Neural cell (in vitro differentiated cells): ENCODE data around the gene MYO5A. TPM values are rescaled to one million over a fixed set of nuclear protein-coding genes. Genes with fewer than 3 reads are reported as not detected.

Experiments
- H2AFZ ChIP-seq: fragments of 200-600, 300-800 bp; sonication (generic), shearing (Covaris generic); 2 replicates; pipeline ENCODE4 v1.6.0; 2014; ENCODE audit warnings: low read depth, mild to moderate bottlenecking, antibody characterized with exemption, low read length, moderate library complexity
- H3F3A ChIP-seq: fragments of 200-600 bp; shearing (Covaris generic); 2 replicates; pipeline ENCODE4 v1.6.1; 2016; ENCODE audit warnings: mild to moderate bottlenecking, moderate library complexity, mixed read lengths, antibody characterized with exemption, low read length; ENCODE audit not compliant: insufficient read depth, poor library complexity, severe bottlenecking
- H3K27ac ChIP-seq: fragments of 200-600, 300-800 bp; sonication (generic), shearing (Covaris generic); 2 replicates; pipeline ENCODE4 v1.5.1; 2014; ENCODE audit warnings: mild to moderate bottlenecking, low read length, moderate library complexity
- H3K27me3 ChIP-seq: fragments of 300-800, 200-600 bp; sonication (generic), shearing (Covaris generic); 2 replicates; pipeline ENCODE4 v1.6.0; 2014; ENCODE audit warnings: mild to moderate bottlenecking, low read depth, low read length, moderate library complexity; ENCODE audit not compliant: insufficient read depth
- H3K36me3 ChIP-seq: fragments of 300-800, 200-600 bp; sonication (generic), shearing (Covaris generic); 2 replicates; pipeline ENCODE4 v1.5.1; 2014; ENCODE audit warnings: mild to moderate bottlenecking, antibody characterized with exemption, low read length, moderate library complexity; ENCODE audit not compliant: insufficient read depth
- H3K4me2 ChIP-seq: fragments of 300-800, 200-600 bp; sonication (generic), shearing (Covaris generic); 2 replicates; pipeline ENCODE4 v1.6.0; 2014; ENCODE audit warnings: mild to moderate bottlenecking, low read length
- H3K4me3 ChIP-seq: fragments of 300-800, 200-600 bp; sonication (generic), shearing (Covaris generic); 2 replicates; pipeline ENCODE4 v1.5.1; 2014; ENCODE audit warnings: mild to moderate bottlenecking, low read length, moderate library complexity
- H3K79me2 ChIP-seq: fragments of 200-600 bp; shearing (Covaris generic); replicated peaks from 2 replicates; pipeline ENCODE4 v1.6.0; 2014; ENCODE audit warnings: mild to moderate bottlenecking, low read length, moderate library complexity; ENCODE audit not compliant: insufficient read depth
- H3K9ac ChIP-seq: fragments of 300-800, 200-600 bp; sonication (generic), shearing (Covaris generic); 2 replicates; pipeline ENCODE4 v1.6.1; 2016; ENCODE audit warnings: mild to moderate bottlenecking, low read length, mixed read lengths
- H3K9me2 ChIP-seq: fragments of 200-600 bp; shearing (Covaris generic); 2 replicates; pipeline ENCODE4 v1.6.1; 2016; ENCODE audit warnings: mild to moderate bottlenecking, low read length, mixed read lengths; ENCODE audit not compliant: insufficient read depth
- H3K9me3 ChIP-seq: fragments of 200-600, 300-800 bp; sonication (generic), shearing (Covaris generic); 2 replicates; pipeline ENCODE4 v1.6.1; 2016; ENCODE audit warnings: mild to moderate bottlenecking, mixed run types, low read length, moderate library complexity, mixed read lengths
- H4K20me1 ChIP-seq: fragments of 200-600 bp; shearing (Covaris generic); 2 replicates; pipeline ENCODE4 v1.6.1; 2016; ENCODE audit warnings: mild to moderate bottlenecking, mixed run types; ENCODE audit not compliant: insufficient read depth
- CTCF ChIP-seq: fragments of 450-650 bp; IDR thresholded peaks from 2 replicates; pipeline ENCODE4 v1.5.1; 2014; ENCODE audit warnings: antibody characterized with exemption, mild to moderate bottlenecking, moderate library complexity; ENCODE audit not compliant: poor library complexity, severe bottlenecking
- EP300 ChIP-seq: fragments of 450-650 bp; conservative IDR thresholded peaks from 2 replicates; pipeline ENCODE4 v1.6.1; 2014; ENCODE audit warnings: antibody characterized with exemption, mild to moderate bottlenecking, moderate library complexity; ENCODE audit not compliant: poor library complexity, severe bottlenecking
- EZH2 ChIP-seq: fragments of 200-600, 300-800 bp; shearing (Covaris generic), sonication (generic); IDR thresholded peaks from 2 replicates; pipeline ENCODE4 v1.6.1; 2014; ENCODE audit warnings: antibody characterized with exemption, low read length, borderline replicate concordance, mild to moderate bottlenecking; ENCODE audit not compliant: insufficient read depth, poor library complexity, severe bottlenecking
- MXI1 ChIP-seq: fragments of 450-650 bp; conservative IDR thresholded peaks from 2 replicates; pipeline ENCODE4 v1.6.1; 2014; ENCODE audit warnings: antibody characterized with exemption, mild to moderate bottlenecking; ENCODE audit not compliant: poor library complexity, severe bottlenecking
- POLR2AphosphoS5 ChIP-seq: IDR thresholded peaks from 2 replicates; pipeline ENCODE4 v1.6.1; 2012
- RAD21 ChIP-seq: fragments of 450-650 bp; conservative IDR thresholded peaks from 2 replicates; pipeline ENCODE4 v1.6.1; 2014; ENCODE audit warnings: antibody characterized with exemption, mild to moderate bottlenecking, moderate library complexity
- REST ChIP-seq: IDR thresholded peaks from 2 replicates; pipeline ENCODE4 v1.6.1; 2012; ENCODE audit warnings: borderline replicate concordance
- SMC3 ChIP-seq: fragments of 450-650 bp; conservative IDR thresholded peaks from 2 replicates; pipeline ENCODE4 v1.6.1; 2014; ENCODE audit warnings: antibody characterized with exemption, mild to moderate bottlenecking, moderate library complexity; ENCODE audit not compliant: poor library complexity
- TAF1 ChIP-seq: IDR thresholded peaks from 2 replicates; pipeline ENCODE4 v1.6.1; 2012; ENCODE audit warnings: low read depth
- polyA plus RNA-seq: library from polyadenylated mRNA; depleted of rRNA; stranded (reverse); fragments of >200 nt; gene quantifications from 2 replicates; pipeline ENCODE4 v1.2.3, GENCODE V29; 2014

The MYO5A gene
- polyA plus RNA-seq, 1 donor from 2014 or later: 43.8 TPM

GRCh38 chr15:52406601-52407000, 122.1 kb downstream of the MYO5A start:
- peaks cover 9% of the 10 kb centered on the region for H3K36me3 ChIP-seq
- no peaks in the 10 kb centered on the region for H3K27me3 ChIP-seq
- no peak overlapping the region for H3K4me3 ChIP-seq
- no peaks in the 10 kb centered on the region for H3K79me2 ChIP-seq
- H3K4me2 ChIP-seq: no peak overlapping the region
- no peak for TF ChIP-seq MXI1
- no peak for TF ChIP-seq REST
- no peak for TF ChIP-seq TAF1
- TF ChIP-seq EP300: no peak
- TF ChIP-seq RAD21: no peak
- no peaks in the 10 kb centered on the region for H3F3A ChIP-seq
- H2AFZ ChIP-seq: no peak overlapping the region
- no peak overlapping the region for H3K27ac ChIP-seq
- no peaks in the 10 kb centered on the region for H3K9me2 ChIP-seq
- H4K20me1 ChIP-seq: no peaks in the 10 kb centered on the region
- H3K9me3 ChIP-seq: no peaks in the 10 kb centered on the region
- H3K9ac ChIP-seq: no peak overlapping the region

GRCh38 chr15:52405856-52406255, 122.8 kb downstream of the MYO5A start:
- Histone ChIP-seq H3K9me2 (no peaks in the 10 kb centered on the region), H3K9me3 (no peaks in the 10 kb centered on the region), H2AFZ (no peak overlapping the region), H4K20me1 (no peaks in the 10 kb centered on the region), H3K4me3 (no peak overlapping the region), H3K9ac (no peak overlapping the region), H3K36me3 (peaks cover 9% of the 10 kb centered on the region), H3K27ac (no peak overlapping the region), H3K27me3 (no peaks in the 10 kb centered on the region), H3K79me2 (no peaks in the 10 kb centered on the region), H3F3A (no peaks in the 10 kb centered on the region), H3K4me2 (no peak overlapping the region)
- TF ChIP-seq POLR2AphosphoS5: no peak
- no peak for TF ChIP-seq RAD21
- TF ChIP-seq CTCF: no peak
- TF ChIP-seq SMC3: no peak
- TF ChIP-seq REST: no peak
- no peak for TF ChIP-seq EP300
- no peak for TF ChIP-seq MXI1
- no peak for TF ChIP-seq EZH2
- TF ChIP-seq TAF1: no peak
